ENCODE data around the gene CBX8. TPM values are rescaled to one million over a fixed set of nuclear protein-coding genes. Genes with fewer than 3 reads are reported as not detected.

The CBX8 gene
- total and polyA plus RNA-seq, 2 of the 13 experiments (the other 11 are each of a cell fraction or from before 2014, with no cell fraction given), result 0.34 to 12.6 TPM

- no peak for ATAC-seq
- BruUV-seq (replicated peaks), result no TSS peak
- POLR2A ChIA-PET, result interaction anchor here (0.7 to 9.7 kb wide), 5 partner anchors 8 to 148 kb away, joined by 3 to 333 read pairs (median 4); no protein-coding TSS in a partner anchor
- TF ChIP-seq, protein P1, sequence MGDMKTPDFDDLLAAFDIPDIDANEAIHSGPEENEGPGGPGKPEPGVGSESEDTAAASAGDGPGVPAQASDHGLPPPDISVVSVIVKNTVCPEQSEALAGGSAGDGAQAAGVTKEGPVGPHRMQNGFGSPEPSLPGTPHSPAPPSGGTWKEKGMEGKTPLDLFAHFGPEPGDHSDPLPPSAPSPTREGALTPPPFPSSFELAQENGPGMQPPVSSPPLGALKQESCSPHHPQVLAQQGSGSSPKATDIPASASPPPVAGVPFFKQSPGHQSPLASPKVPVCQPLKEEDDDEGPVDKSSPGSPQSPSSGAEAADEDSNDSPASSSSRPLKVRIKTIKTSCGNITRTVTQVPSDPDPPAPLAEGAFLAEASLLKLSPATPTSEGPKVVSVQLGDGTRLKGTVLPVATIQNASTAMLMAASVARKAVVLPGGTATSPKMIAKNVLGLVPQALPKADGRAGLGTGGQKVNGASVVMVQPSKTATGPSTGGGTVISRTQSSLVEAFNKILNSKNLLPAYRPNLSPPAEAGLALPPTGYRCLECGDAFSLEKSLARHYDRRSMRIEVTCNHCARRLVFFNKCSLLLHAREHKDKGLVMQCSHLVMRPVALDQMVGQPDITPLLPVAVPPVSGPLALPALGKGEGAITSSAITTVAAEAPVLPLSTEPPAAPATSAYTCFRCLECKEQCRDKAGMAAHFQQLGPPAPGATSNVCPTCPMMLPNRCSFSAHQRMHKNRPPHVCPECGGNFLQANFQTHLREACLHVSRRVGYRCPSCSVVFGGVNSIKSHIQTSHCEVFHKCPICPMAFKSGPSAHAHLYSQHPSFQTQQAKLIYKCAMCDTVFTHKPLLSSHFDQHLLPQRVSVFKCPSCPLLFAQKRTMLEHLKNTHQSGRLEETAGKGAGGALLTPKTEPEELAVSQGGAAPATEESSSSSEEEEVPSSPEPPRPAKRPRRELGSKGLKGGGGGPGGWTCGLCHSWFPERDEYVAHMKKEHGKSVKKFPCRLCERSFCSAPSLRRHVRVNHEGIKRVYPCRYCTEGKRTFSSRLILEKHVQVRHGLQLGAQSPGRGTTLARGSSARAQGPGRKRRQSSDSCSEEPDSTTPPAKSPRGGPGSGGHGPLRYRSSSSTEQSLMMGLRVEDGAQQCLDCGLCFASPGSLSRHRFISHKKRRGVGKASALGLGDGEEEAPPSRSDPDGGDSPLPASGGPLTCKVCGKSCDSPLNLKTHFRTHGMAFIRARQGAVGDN (CRISPR knock-in tag; IDR thresholded peaks at IDR 0.05), result no peak
- TF ChIP-seq ELF1 (CRISPR knock-in tag; IDR thresholded peaks at IDR 0.05) (no peak), ZNF776 (CRISPR knock-in tag; IDR thresholded peaks at IDR 0.05) (no peak), KAT2B (IDR thresholded peaks at IDR 0.05; ENCODE audit: borderline replicate concordance, low read depth, low read length) (no peak), ZNF574 (CRISPR knock-in tag; IDR thresholded peaks at IDR 0.05) (peak; percentile 12; the same call in 1 of the 2 replicates), EHMT2 (IDR thresholded peaks at IDR 0.05; ENCODE audit: borderline replicate concordance, low read depth, low read length) (no peak), U2AF1 (optimal IDR thresholded peaks at IDR 0.05; ENCODE audit: low read depth, low read length) (no peak), IKZF1 (IDR thresholded peaks at IDR 0.05) (no peak), ZNF556 (CRISPR knock-in tag; IDR thresholded peaks at IDR 0.05; ENCODE audit: borderline replicate concordance) (no peak), ZIK1 (CRISPR knock-in tag; IDR thresholded peaks at IDR 0.05; ENCODE audit: borderline replicate concordance, low read depth) (no peak), SKI (IDR thresholded peaks at IDR 0.05; ENCODE audit: partially characterized antibody) (no peak), KLF9 (CRISPR knock-in tag; IDR thresholded peaks at IDR 0.05; ENCODE audit: low read depth) (no peak), ZNF446 (CRISPR knock-in tag; IDR thresholded peaks at IDR 0.05) (no peak), ZNF451 (CRISPR knock-in tag; IDR thresholded peaks at IDR 0.05) (no peak)
- TF ChIP-seq, protein P2, sequence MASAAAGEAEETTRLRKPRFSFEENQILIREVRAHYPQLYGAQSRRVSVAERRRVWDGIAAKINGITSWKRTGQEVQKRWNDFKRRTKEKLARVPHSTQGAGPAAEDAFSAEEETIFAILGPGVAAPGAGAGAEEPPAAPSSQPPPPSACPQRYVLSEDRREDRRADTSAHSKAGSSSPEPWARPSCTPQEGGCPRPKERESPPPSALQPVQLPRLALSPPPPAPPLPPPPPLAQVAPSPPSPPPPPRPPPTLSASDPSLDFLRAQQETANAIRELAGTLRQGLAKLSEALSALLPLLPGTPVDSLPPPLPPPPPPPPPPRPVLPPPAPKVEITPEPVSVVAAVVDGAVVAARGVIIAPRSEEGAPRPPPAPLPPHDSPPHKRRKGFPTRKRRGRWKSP (CRISPR knock-in tag; IDR thresholded peaks at IDR 0.05), result no peak
Observed at GRCh38 chr17:79842136-79842655, 45.3 kb upstream of the CBX8 start.

More at GRCh38 chr17:79842136-79842655, 45.3 kb upstream of the CBX8 start:
- no peak overlapping the region for H3K27ac ChIP-seq (ENCODE audit: extremely low read length, insufficient read depth, low read length)
- no peaks in the 10 kb centered on the region for H3K9me3 ChIP-seq (ENCODE audit: low read length)
- no peaks in the 10 kb centered on the region; a peak in 1 of 5 replicates for H3K27me3 ChIP-seq (ENCODE audit: control insufficient read depth in 1 of 2, insufficient read depth in 2 of 2, low read length in 2 of 2)
- FAIRE-seq (no peak), DNase-seq (ENCODE audit: low spot score) (no peak)
- peaks cover 0 to 1% of the 10 kb centered on the region in 2 experiments; a peak in 1 of 5 replicates for H3K36me3 ChIP-seq (replicated peaks in 1 of 2; ENCODE audit: control insufficient read depth in 1 of 2, insufficient read depth in 2 of 2, low read length in 2 of 2)
- no peak overlapping the region for H3K4me3 ChIP-seq (replicated peaks in 1 of 3; ENCODE audit: insufficient read depth in 1 of 3, low read depth in 2 of 3, low read length in 3 of 3)
- no peak overlapping the region for H3K4me2 ChIP-seq (ENCODE audit: low read depth, low read length)
- CTCF ChIA-PET (ENCODE audit: low intra/inter-chr PET ratio, low total read pairs), result no interaction called here
- H3K4me1 ChIP-seq (ENCODE audit: insufficient read depth, low read length), result peaks cover 62% of the 10 kb centered on the region
- H2AFZ ChIP-seq (ENCODE audit: low read length), result no peak overlapping the region
- H4K20me1 ChIP-seq (ENCODE audit: insufficient read depth, low read length), result peaks cover 14% of the 10 kb centered on the region
- peaks cover 14% of the 10 kb centered on the region for H3K79me2 ChIP-seq (ENCODE audit: insufficient read depth, low read length)
- 84% methylated on average over 19 of the region's 20 CpGs for WGBS (ENCODE audit: low lambda C conversion rate)
- intact Hi-C loops (cut with micrococcal nuclease; ENCODE audit: unreplicated experiment) (no loop called here), in situ Hi-C loops (cut with HindIII; ENCODE audit: extremely low pct_ligation_motif_present, low pct_unique_long_range_greater_than_20kb) (loop anchor here (5.0 kb wide), 1 partner anchor 85 kb away; no protein-coding TSS in a partner anchor)
- no peak overlapping the region for H3K9ac ChIP-seq (ENCODE audit: insufficient read depth, low read depth, low read length)

Data from HepG2 (cell line).